Activated CD8-positive, alpha-beta memory T cell treated with anti-CD3 and anti-CD28 coated beads, Interleukin-2, amount 10 ng/mL, durations not matched to agents 7 days and 5 days (primary cell): ENCODE data around the gene CTNNA1. TPM values are rescaled to one million over a fixed set of nuclear protein-coding genes. Genes with fewer than 3 reads are reported as not detected.

ENCODE experiments used
- ATAC-seq: fragments of 150-1000 bp; cut with Tn5 transposase; one replicate; pipeline ENCODE4 v1.10.0; 2021; ENCODE audit warnings: moderate library complexity
- CTCF ChIA-PET: fragments of 350-600 bp; sonication (Branson Sonifier 250); formaldehyde crosslinking; loops from one replicate; lab custom pipeline; 2021; ENCODE audit warnings: antibody characterized with exemption; lab: Charles Lee
- DNase-seq: peaks from one replicate; pipeline ENCODE4 v3.0.0-alpha.2; 2020
- H3K27ac Mint-ChIP-seq: one replicate; pipeline ENCODE4 v1.8.0; 2021; ENCODE audit warnings: mild to moderate bottlenecking, mixed read lengths
- H3K27me3 Mint-ChIP-seq: one replicate; pipeline ENCODE4 v1.8.0; 2021; ENCODE audit warnings: mixed read lengths
- H3K36me3 Mint-ChIP-seq: one replicate; pipeline ENCODE4 v1.8.0; 2021; ENCODE audit warnings: mild to moderate bottlenecking, mixed read lengths
- H3K4me1 Mint-ChIP-seq: one replicate; pipeline ENCODE4 v1.8.0; 2021; ENCODE audit warnings: mixed read lengths
- H3K4me3 Mint-ChIP-seq: one replicate; pipeline ENCODE4 v1.8.0; 2021; ENCODE audit warnings: mild to moderate bottlenecking, moderate library complexity, mixed read lengths
- H3K9me3 Mint-ChIP-seq: one replicate; pipeline ENCODE4 v1.8.0; 2022; ENCODE audit warnings: low read depth, mixed read lengths
- total RNA-seq, 2 experiments: library from RNA; stranded (reverse); gene quantifications; one replicate each; pipeline ENCODE4 v1.2.3, GENCODE V29; 2021

Gene CTNNA1
- total RNA-seq, 2 experiments from 2014 or later, result 62.0 to 89.8 TPM

GRCh38 chr5:138947780-138948179 is 194.6 kb downstream of the CTNNA1 start:
- DNase-seq, result no peak
- H3K27ac Mint-ChIP-seq, result no peak overlapping the region
- no peak for ATAC-seq
- H3K9me3 Mint-ChIP-seq, result no peaks in the 10 kb centered on the region
- no peak overlapping the region for H3K4me3 Mint-ChIP-seq
- no peaks in the 10 kb centered on the region for H3K27me3 Mint-ChIP-seq
- CTCF ChIA-PET, result no interaction called here
- H3K4me1 Mint-ChIP-seq, result peaks cover 3% of the 10 kb centered on the region
- H3K36me3 Mint-ChIP-seq, result no peaks in the 10 kb centered on the region

GRCh38 chr5:138948471-138949222 is 195.4 kb downstream of the CTNNA1 start:
- ATAC-seq (no peak), DNase-seq (no peak)
- CTCF ChIA-PET, result no interaction called here
- H3K4me1 Mint-ChIP-seq, result peaks cover 11% of the 10 kb centered on the region
- no peaks in the 10 kb centered on the region for H3K36me3 Mint-ChIP-seq
- no peak overlapping the region for H3K4me3 Mint-ChIP-seq
- H3K27me3 Mint-ChIP-seq, result no peaks in the 10 kb centered on the region
- H3K9me3 Mint-ChIP-seq, result no peaks in the 10 kb centered on the region
- H3K27ac Mint-ChIP-seq, result no peak overlapping the region

- Mint-ChIP-seq H3K4me3 (no peak overlapping the region), H3K27me3 (no peaks in the 10 kb centered on the region), H3K27ac (no peak overlapping the region), H3K36me3 (no peaks in the 10 kb centered on the region), H3K9me3 (no peaks in the 10 kb centered on the region), H3K4me1 (peaks cover 12% of the 10 kb centered on the region)
- DNase-seq (no peak), ATAC-seq (no peak)
- CTCF ChIA-PET, result no interaction called here
Observed at GRCh38 chr5:138949223-138949574, 196.0 kb downstream of the CTNNA1 start.

GRCh38 chr5:138949988-138950387 is 196.8 kb downstream of the CTNNA1 start:
- no peak for DNase-seq

GRCh38 chr5:138950421-138951031 is 197.3 kb downstream of the CTNNA1 start:
- no peak overlapping the region for H3K27ac Mint-ChIP-seq
- DNase-seq (no peak), ATAC-seq (no peak)
- H3K9me3 Mint-ChIP-seq, result no peaks in the 10 kb centered on the region
- no peaks in the 10 kb centered on the region for H3K36me3 Mint-ChIP-seq
- peaks cover 12% of the 10 kb centered on the region for H3K4me1 Mint-ChIP-seq
- CTCF ChIA-PET, result no interaction called here
- no peaks in the 10 kb centered on the region for H3K27me3 Mint-ChIP-seq
- no peak overlapping the region for H3K4me3 Mint-ChIP-seq

More at GRCh38 chr5:138949988-138950387, 196.8 kb downstream of the CTNNA1 start:
- CTCF ChIA-PET, result no interaction called here
- Mint-ChIP-seq H3K27me3 (no peaks in the 10 kb centered on the region), H3K9me3 (no peaks in the 10 kb centered on the region), H3K4me3 (no peak overlapping the region), H3K27ac (no peak overlapping the region), H3K36me3 (no peaks in the 10 kb centered on the region), H3K4me1 (peaks cover 12% of the 10 kb centered on the region)
- no peak for ATAC-seq

- DNase-seq (no peak), ATAC-seq (no peak)
- CTCF ChIA-PET, result no interaction called here
- Mint-ChIP-seq H3K4me3 (no peak overlapping the region), H3K4me1 (peaks cover 12% of the 10 kb centered on the region), H3K36me3 (no peaks in the 10 kb centered on the region), H3K27ac (no peak overlapping the region), H3K9me3 (no peaks in the 10 kb centered on the region), H3K27me3 (no peaks in the 10 kb centered on the region)
Observed at GRCh38 chr5:138951091-138951985, 198.1 kb downstream of the CTNNA1 start.

GRCh38 chr5:138951986-138952735 is 198.9 kb downstream of the CTNNA1 start:
- Mint-ChIP-seq H3K36me3 (no peaks in the 10 kb centered on the region), H3K9me3 (no peaks in the 10 kb centered on the region), H3K4me3 (no peak overlapping the region), H3K4me1 (peaks cover 12% of the 10 kb centered on the region), H3K27ac (no peak overlapping the region), H3K27me3 (no peaks in the 10 kb centered on the region)
- ATAC-seq (no peak), DNase-seq (no peak)
- CTCF ChIA-PET, result no interaction called here

GRCh38 chr5:138952962-138953361 is 199.7 kb downstream of the CTNNA1 start:
- Mint-ChIP-seq H3K36me3 (no peaks in the 10 kb centered on the region), H3K9me3 (no peaks in the 10 kb centered on the region), H3K4me1 (peaks cover 12% of the 10 kb centered on the region), H3K4me3 (no peak overlapping the region), H3K27me3 (no peaks in the 10 kb centered on the region), H3K27ac (no peak overlapping the region)
- CTCF ChIA-PET, result no interaction called here
- no peak for DNase-seq
- ATAC-seq, result no peak

- peak overlapping the region; percentile 24 for H3K27ac Mint-ChIP-seq
- no peaks in the 10 kb centered on the region for H3K36me3 Mint-ChIP-seq
- no peaks in the 10 kb centered on the region for H3K9me3 Mint-ChIP-seq
- peaks cover 12% of the 10 kb centered on the region for H3K4me1 Mint-ChIP-seq
- DNase-seq (no peak), ATAC-seq (peak; percentile 72)
- CTCF ChIA-PET, result no interaction called here
- H3K27me3 Mint-ChIP-seq, result no peaks in the 10 kb centered on the region
- no peak overlapping the region for H3K4me3 Mint-ChIP-seq
Observed at GRCh38 chr5:138953387-138954256, 200.4 kb downstream of the CTNNA1 start.

- Mint-ChIP-seq H3K36me3 (no peaks in the 10 kb centered on the region), H3K9me3 (no peaks in the 10 kb centered on the region), H3K4me3 (no peak overlapping the region), H3K27me3 (no peaks in the 10 kb centered on the region), H3K4me1 (peaks cover 12% of the 10 kb centered on the region), H3K27ac (no peak overlapping the region)
- DNase-seq, result no peak
- ATAC-seq, result no peak
- CTCF ChIA-PET, result no interaction called here
Observed at GRCh38 chr5:138954257-138955012, 201.2 kb downstream of the CTNNA1 start.

- H3K27me3 Mint-ChIP-seq, result no peaks in the 10 kb centered on the region
- no peak for ATAC-seq
- CTCF ChIA-PET, result no interaction called here
Observed at GRCh38 chr5:138955013-138955660, 201.9 kb downstream of the CTNNA1 start.

More at GRCh38 chr5:138955013-138955660, 201.9 kb downstream of the CTNNA1 start:
- no peaks in the 10 kb centered on the region for H3K36me3 Mint-ChIP-seq
- H3K4me1 Mint-ChIP-seq, result peaks cover 12% of the 10 kb centered on the region
- H3K9me3 Mint-ChIP-seq, result no peaks in the 10 kb centered on the region
- DNase-seq, result no peak
- no peak overlapping the region for H3K4me3 Mint-ChIP-seq
- H3K27ac Mint-ChIP-seq, result no peak overlapping the region
